Fibroblast of the aortic adventitia (primary cell): ENCODE results near the gene RAD23A. TPM values are rescaled to one million over a fixed set of nuclear protein-coding genes. Genes with fewer than 3 reads are reported as not detected.

Experiments
- DNase-seq: peaks from one replicate; pipeline ENCODE4 v3.0.0-alpha.2; 2010; ENCODE audit warnings: low read depth
- H3K4me3 ChIP-seq: 2 replicates; pipeline ENCODE4 v1.5.1; 2011; ENCODE audit warnings: low read depth, mild to moderate bottlenecking, control low read depth, low read length, moderate library complexity
- CTCF ChIP-seq: IDR thresholded peaks from 2 replicates; pipeline ENCODE4 v1.5.1; 2011; ENCODE audit warnings: mild to moderate bottlenecking, low read length, control low read depth, inconsistent platforms; ENCODE audit not compliant: insufficient read depth
- total RNA-seq: library from RNA; depleted of rRNA; stranded (reverse); fragments of >200 nt; gene quantifications from 2 replicates; pipeline ENCODE4 v1.2.3, GENCODE V29; 2012; ENCODE audit warnings: low replicate concordance

RAD23A gene
- total RNA-seq, 1 donor: 101 TPM

- no peak for DNase-seq
- no peak for TF ChIP-seq CTCF
- H3K4me3 ChIP-seq: no peak overlapping the region
Observed at GRCh38 chr19:12993562-12993961, 47.9 kb downstream of the RAD23A start.

GRCh38 chr19:12994701-12995595, 49.3 kb downstream of the RAD23A start, which contains the start of gene NFIX:
TSS of gene NFIX (plus strand) at chr19:12995475. CDS start at chr19:12995838, 363 bp downstream.
- TF ChIP-seq CTCF: no peak

GRCh38 chr19:12995596-12996405, 50.1 kb downstream of the RAD23A start:
- peak overlapping the region; percentile 93 for H3K4me3 ChIP-seq
- no peak for TF ChIP-seq CTCF
- DNase-seq: no peak

More at GRCh38 chr19:12994701-12995595, 49.3 kb downstream of the RAD23A start, which contains the start of gene NFIX:
- DNase-seq: peak; percentile 62
- H3K4me3 ChIP-seq: peak within 1 kb of the TSS; percentile 93

- TF ChIP-seq CTCF: no peak
- peak overlapping the region; percentile 93 for H3K4me3 ChIP-seq
- DNase-seq: peak; percentile 46
Observed at GRCh38 chr19:12996406-12997094, 50.9 kb downstream of the RAD23A start.

- no peak for TF ChIP-seq CTCF
- no peak for DNase-seq
Observed at GRCh38 chr19:12997179-12997966, 51.7 kb downstream of the RAD23A start.

More at GRCh38 chr19:12997179-12997966, 51.7 kb downstream of the RAD23A start:
- H3K4me3 ChIP-seq: peak overlapping the region; percentile 93
